ENCODE results near the gene PDE8B.

DNA sequence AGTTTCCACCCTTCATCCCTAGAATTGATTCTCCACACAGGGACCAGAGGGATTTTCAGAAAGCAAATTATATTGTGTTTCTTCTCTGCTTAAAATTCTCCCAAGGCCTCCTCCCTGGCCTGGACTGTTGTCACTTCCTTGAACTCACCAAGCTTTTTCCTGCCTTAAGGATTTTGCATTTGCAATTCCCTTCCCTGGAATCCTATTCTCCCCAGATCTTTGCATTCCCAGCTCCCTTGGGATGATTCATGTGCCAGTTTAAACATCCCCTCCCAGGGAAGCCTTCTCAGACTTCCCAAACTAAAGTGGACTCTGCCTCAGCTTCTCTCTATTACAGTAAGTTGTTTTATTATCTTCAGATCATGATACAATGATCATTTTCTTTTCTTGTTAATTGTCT, 35.2 kb upstream of the PDE8B start:
- TF ChIP-seq, protein P1, sequence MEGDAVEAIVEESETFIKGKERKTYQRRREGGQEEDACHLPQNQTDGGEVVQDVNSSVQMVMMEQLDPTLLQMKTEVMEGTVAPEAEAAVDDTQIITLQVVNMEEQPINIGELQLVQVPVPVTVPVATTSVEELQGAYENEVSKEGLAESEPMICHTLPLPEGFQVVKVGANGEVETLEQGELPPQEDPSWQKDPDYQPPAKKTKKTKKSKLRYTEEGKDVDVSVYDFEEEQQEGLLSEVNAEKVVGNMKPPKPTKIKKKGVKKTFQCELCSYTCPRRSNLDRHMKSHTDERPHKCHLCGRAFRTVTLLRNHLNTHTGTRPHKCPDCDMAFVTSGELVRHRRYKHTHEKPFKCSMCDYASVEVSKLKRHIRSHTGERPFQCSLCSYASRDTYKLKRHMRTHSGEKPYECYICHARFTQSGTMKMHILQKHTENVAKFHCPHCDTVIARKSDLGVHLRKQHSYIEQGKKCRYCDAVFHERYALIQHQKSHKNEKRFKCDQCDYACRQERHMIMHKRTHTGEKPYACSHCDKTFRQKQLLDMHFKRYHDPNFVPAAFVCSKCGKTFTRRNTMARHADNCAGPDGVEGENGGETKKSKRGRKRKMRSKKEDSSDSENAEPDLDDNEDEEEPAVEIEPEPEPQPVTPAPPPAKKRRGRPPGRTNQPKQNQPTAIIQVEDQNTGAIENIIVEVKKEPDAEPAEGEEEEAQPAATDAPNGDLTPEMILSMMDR (conservative IDR thresholded peaks at IDR 0.05), result no peak
- no peak for TF ChIP-seq EZH2 (IDR thresholded peaks at IDR 0.05; ENCODE audit: low read depth)
